ENCODE results near the gene NEGR1.

The NEGR1 gene

DNA sequence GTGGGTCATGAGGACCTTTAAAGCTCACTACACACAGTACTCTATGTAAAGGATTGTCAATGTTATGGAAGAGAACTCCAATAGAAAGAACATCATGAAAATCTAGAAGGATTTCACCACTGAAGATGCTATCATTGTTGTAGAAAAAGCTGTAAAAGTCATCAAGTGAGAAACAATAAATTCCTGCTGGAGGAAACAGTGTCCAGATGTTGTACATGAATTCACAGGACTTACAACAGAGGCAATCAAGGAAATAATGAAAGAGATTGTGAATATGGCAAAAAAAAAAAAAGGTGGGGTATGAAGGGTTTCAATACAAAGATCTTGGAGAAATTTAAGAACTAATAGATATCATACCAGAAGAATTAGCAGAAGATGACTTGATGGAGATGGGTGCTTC is 846.4 kb downstream of the NEGR1 start:
- Histone ChIP-seq H3K4me3 (replicated peaks; ENCODE audit: low read depth, low read length) (no peak overlapping the region), H3K27me3 (replicated peaks; ENCODE audit: control insufficient read depth, insufficient read depth, low read length) (no peaks in the 10 kb centered on the region), H3K36me3 (ENCODE audit: control insufficient read depth, insufficient read depth, low read length) (no peaks in the 10 kb centered on the region)
- DNase-seq (ENCODE audit: extremely low read depth, insufficient read length): no peak
- TF ChIP-seq, protein P1, sequence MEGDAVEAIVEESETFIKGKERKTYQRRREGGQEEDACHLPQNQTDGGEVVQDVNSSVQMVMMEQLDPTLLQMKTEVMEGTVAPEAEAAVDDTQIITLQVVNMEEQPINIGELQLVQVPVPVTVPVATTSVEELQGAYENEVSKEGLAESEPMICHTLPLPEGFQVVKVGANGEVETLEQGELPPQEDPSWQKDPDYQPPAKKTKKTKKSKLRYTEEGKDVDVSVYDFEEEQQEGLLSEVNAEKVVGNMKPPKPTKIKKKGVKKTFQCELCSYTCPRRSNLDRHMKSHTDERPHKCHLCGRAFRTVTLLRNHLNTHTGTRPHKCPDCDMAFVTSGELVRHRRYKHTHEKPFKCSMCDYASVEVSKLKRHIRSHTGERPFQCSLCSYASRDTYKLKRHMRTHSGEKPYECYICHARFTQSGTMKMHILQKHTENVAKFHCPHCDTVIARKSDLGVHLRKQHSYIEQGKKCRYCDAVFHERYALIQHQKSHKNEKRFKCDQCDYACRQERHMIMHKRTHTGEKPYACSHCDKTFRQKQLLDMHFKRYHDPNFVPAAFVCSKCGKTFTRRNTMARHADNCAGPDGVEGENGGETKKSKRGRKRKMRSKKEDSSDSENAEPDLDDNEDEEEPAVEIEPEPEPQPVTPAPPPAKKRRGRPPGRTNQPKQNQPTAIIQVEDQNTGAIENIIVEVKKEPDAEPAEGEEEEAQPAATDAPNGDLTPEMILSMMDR (IDR thresholded peaks at IDR 0.05; ENCODE audit: insufficient read depth, low read length, poor library complexity, severe bottlenecking): no peak

GRCh38 chr1:71434240-71434639 is 848.1 kb downstream of the NEGR1 start:
- no peak overlapping the region for H3K4me3 ChIP-seq (replicated peaks; ENCODE audit: low read depth, low read length)
- no peak for DNase-seq (ENCODE audit: extremely low read depth, insufficient read length)
- H3K27me3 ChIP-seq (replicated peaks; ENCODE audit: control insufficient read depth, insufficient read depth, low read length): no peaks in the 10 kb centered on the region
- H3K36me3 ChIP-seq (ENCODE audit: control insufficient read depth, insufficient read depth, low read length): no peaks in the 10 kb centered on the region
- TF ChIP-seq, protein P1 (IDR thresholded peaks at IDR 0.05; ENCODE audit: insufficient read depth, low read length, poor library complexity, severe bottlenecking): no peak

DNA sequence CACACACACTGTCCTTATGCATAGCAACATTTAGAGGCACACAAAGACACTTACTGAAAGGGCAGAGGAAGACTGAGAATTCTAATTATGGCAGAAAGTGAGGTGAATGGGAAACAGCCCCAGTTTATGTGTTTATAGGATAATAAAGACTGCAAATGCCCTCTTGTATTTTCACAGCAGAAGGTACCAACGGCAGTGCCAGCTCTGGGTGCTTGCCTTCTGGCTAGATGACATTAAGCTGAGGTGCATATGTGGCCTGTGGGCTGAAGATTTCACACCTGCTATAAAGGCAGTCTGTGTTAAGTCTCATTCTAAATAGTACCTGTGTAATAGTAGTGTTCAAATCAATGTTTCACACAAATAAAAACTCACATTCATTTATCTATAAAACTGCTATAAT is 854.3 kb downstream of the NEGR1 start:
- no peak for DNase-seq (ENCODE audit: extremely low read depth, insufficient read length)
- no peak overlapping the region for H3K4me3 ChIP-seq (replicated peaks; ENCODE audit: low read depth, low read length)
- TF ChIP-seq, protein P1 (IDR thresholded peaks at IDR 0.05; ENCODE audit: insufficient read depth, low read length, poor library complexity, severe bottlenecking): no peak
- H3K36me3 ChIP-seq (ENCODE audit: control insufficient read depth, insufficient read depth, low read length): no peaks in the 10 kb centered on the region
- no peaks in the 10 kb centered on the region for H3K27me3 ChIP-seq (replicated peaks; ENCODE audit: control insufficient read depth, insufficient read depth, low read length)

DNA sequence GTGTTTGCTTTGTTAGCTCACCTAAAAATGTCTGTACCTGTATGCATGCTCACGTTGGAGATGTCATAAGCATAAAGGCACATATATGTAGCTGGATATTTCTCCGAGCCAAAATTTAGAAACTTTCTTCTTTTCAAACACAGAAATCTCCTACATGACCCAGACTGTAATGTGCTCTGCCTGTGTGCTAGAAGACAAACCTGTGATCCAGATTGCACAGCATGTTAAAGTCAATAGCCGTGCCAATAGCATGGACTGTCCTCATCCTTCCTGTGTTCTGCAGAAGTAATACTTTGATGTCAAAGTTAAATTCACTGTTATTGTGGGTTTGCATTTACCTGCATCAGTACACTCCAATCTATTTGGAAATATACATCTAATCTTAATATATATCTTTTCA is 855.3 kb downstream of the NEGR1 start:
- TF ChIP-seq, protein P1 (IDR thresholded peaks at IDR 0.05; ENCODE audit: insufficient read depth, low read length, poor library complexity, severe bottlenecking): no peak
- H3K27me3 ChIP-seq (replicated peaks; ENCODE audit: control insufficient read depth, insufficient read depth, low read length): no peaks in the 10 kb centered on the region
- DNase-seq (ENCODE audit: extremely low read depth, insufficient read length): no peak
- no peaks in the 10 kb centered on the region for H3K36me3 ChIP-seq (ENCODE audit: control insufficient read depth, insufficient read depth, low read length)
- H3K4me3 ChIP-seq (replicated peaks; ENCODE audit: low read depth, low read length): no peak overlapping the region

- Histone ChIP-seq H3K27me3 (replicated peaks; ENCODE audit: control insufficient read depth, insufficient read depth, low read length) (no peaks in the 10 kb centered on the region), H3K4me3 (replicated peaks; ENCODE audit: low read depth, low read length) (no peak overlapping the region), H3K36me3 (ENCODE audit: control insufficient read depth, insufficient read depth, low read length) (no peaks in the 10 kb centered on the region)
- DNase-seq (ENCODE audit: extremely low read depth, insufficient read length): no peak
- TF ChIP-seq, protein P1 (IDR thresholded peaks at IDR 0.05; ENCODE audit: insufficient read depth, low read length, poor library complexity, severe bottlenecking): no peak
Observed at GRCh38 chr1:71424536-71424935, 857.8 kb downstream of the NEGR1 start.

- no peak overlapping the region for H3K4me3 ChIP-seq (replicated peaks; ENCODE audit: low read depth, low read length)
- no peaks in the 10 kb centered on the region for H3K36me3 ChIP-seq (ENCODE audit: control insufficient read depth, insufficient read depth, low read length)
- no peak for DNase-seq (ENCODE audit: extremely low read depth, insufficient read length)
- no peaks in the 10 kb centered on the region for H3K27me3 ChIP-seq (replicated peaks; ENCODE audit: control insufficient read depth, insufficient read depth, low read length)
- TF ChIP-seq, protein P1 (IDR thresholded peaks at IDR 0.05; ENCODE audit: insufficient read depth, low read length, poor library complexity, severe bottlenecking): no peak
Observed at GRCh38 chr1:71422221-71422620, 860.1 kb downstream of the NEGR1 start.
